Measurements from ENCODE around the gene DDX18.

DNA sequence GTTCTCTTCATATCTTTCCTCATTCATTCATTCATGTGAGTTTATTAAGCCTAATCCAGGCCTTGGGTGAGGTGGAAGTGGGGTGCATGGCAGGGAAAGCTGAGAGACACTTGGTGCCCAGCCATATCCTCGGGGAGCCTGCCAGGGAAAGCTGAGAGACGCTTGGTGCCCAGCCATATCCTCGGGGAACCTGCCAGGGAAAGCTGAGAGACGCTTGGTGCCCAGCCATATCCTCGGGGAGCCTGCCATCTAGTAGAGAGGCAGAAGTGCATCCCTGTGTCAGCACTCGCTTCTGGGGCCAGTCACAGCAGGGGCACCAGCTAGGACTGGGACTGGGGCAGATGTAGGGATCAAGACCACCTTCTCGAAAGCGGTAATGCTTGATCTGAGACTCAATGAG, 39.4 kb downstream of the DDX18 start:
- TF ChIP-seq, protein P1, sequence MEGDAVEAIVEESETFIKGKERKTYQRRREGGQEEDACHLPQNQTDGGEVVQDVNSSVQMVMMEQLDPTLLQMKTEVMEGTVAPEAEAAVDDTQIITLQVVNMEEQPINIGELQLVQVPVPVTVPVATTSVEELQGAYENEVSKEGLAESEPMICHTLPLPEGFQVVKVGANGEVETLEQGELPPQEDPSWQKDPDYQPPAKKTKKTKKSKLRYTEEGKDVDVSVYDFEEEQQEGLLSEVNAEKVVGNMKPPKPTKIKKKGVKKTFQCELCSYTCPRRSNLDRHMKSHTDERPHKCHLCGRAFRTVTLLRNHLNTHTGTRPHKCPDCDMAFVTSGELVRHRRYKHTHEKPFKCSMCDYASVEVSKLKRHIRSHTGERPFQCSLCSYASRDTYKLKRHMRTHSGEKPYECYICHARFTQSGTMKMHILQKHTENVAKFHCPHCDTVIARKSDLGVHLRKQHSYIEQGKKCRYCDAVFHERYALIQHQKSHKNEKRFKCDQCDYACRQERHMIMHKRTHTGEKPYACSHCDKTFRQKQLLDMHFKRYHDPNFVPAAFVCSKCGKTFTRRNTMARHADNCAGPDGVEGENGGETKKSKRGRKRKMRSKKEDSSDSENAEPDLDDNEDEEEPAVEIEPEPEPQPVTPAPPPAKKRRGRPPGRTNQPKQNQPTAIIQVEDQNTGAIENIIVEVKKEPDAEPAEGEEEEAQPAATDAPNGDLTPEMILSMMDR (IDR thresholded peaks at IDR 0.05): no peak
- TF ChIP-seq EZH2 (IDR thresholded peaks at IDR 0.05; ENCODE audit: borderline replicate concordance, insufficient read depth, low read depth, low read length, poor library complexity, severe bottlenecking): no peak

Measured in B cell (primary cell).